Smooth muscle cell (in vitro differentiated cells): ENCODE results near the gene GREB1. TPM values are rescaled to one million over a fixed set of nuclear protein-coding genes. Genes with fewer than 3 reads are reported as not detected.

Source experiments
- DNase-seq: peaks from one replicate; lab custom pipeline; 2025; ENCODE audit not compliant: unreplicated experiment; lab: John Stamatoyannopoulos, UW
- H2AFZ ChIP-seq: fragments of 200-600 bp; sonication (generic); 2 replicates; pipeline ENCODE4 v1.6.0; 2016; ENCODE audit warnings: antibody characterized with exemption, low read depth, mild to moderate bottlenecking
- H3F3A ChIP-seq: fragments of 200-600 bp; sonication (generic); 2 replicates; pipeline ENCODE4 v1.6.0; 2017; ENCODE audit warnings: antibody characterized with exemption, low read depth
- H3K27ac ChIP-seq: fragments of 200-600 bp; sonication (generic); 2 replicates; pipeline ENCODE4 v1.5.1; 2016; ENCODE audit warnings: low read depth, mild to moderate bottlenecking
- H3K27me3 ChIP-seq: fragments of 200-600 bp; sonication (generic); 2 replicates; pipeline ENCODE4 v1.6.1; 2016; ENCODE audit warnings: low read depth, mild to moderate bottlenecking
- H3K36me3 ChIP-seq: fragments of 200-600 bp; sonication (generic); 2 replicates; pipeline ENCODE4 v1.5.1; 2016; ENCODE audit warnings: low read depth
- H3K4me1 ChIP-seq: fragments of 200-600 bp; sonication (generic); 2 replicates; pipeline ENCODE4 v1.5.1; 2016; ENCODE audit warnings: low read depth
- H3K4me2 ChIP-seq: fragments of 200-600 bp; sonication (generic); 2 replicates; pipeline ENCODE4 v1.6.0; 2016; ENCODE audit warnings: mild to moderate bottlenecking
- H3K4me3 ChIP-seq: fragments of 200-600 bp; sonication (generic); 2 replicates; pipeline ENCODE4 v1.5.1; 2016; ENCODE audit warnings: mild to moderate bottlenecking
- H3K79me2 ChIP-seq: fragments of 200-600 bp; sonication (generic); 2 replicates; pipeline ENCODE4 v1.6.0; 2016; ENCODE audit warnings: low read depth, mild to moderate bottlenecking
- H3K9ac ChIP-seq: fragments of 200-600 bp; sonication (generic); 2 replicates; pipeline ENCODE4 v1.6.0; 2016; ENCODE audit warnings: low read depth
- H3K9me3 ChIP-seq: fragments of 200-600 bp; sonication (generic); replicated peaks from 2 replicates; pipeline ENCODE4 v1.5.1; 2016; ENCODE audit warnings: low read depth
- H4K20me1 ChIP-seq: fragments of 200-600 bp; sonication (generic); 2 replicates; pipeline ENCODE4 v1.6.0; 2016; ENCODE audit warnings: low read depth
- CTCF ChIP-seq: fragments of 200-600 bp; sonication (generic); IDR thresholded peaks from 2 replicates; pipeline ENCODE4 v1.5.1; 2017; ENCODE audit warnings: borderline replicate concordance, mild to moderate bottlenecking, antibody characterized with exemption; ENCODE audit not compliant: insufficient read depth, poor library complexity, severe bottlenecking
- WGBS: methylation state at CpG from one replicate; pipeline ENCODE4 v1.1.7; 2016; ENCODE audit warnings: low lambda C conversion rate; 5-methylcytosine and 5-hydroxymethylcytosine counted together
- polyA plus RNA-seq: library from polyadenylated mRNA; unstranded; fragments of >200 nt; fragmentation: Nextera tagmentation; extraction: Ambion mirVana; gene quantifications from 2 replicates; pipeline ENCODE4 v1.2.1, GENCODE V29; 2016
- total RNA-seq: library from RNA; depleted of rRNA; stranded (reverse); fragments of >200 nt; gene quantifications from 2 replicates; pipeline ENCODE4 v1.2.3, GENCODE V29; 2014

GREB1 gene
- total and polyA plus RNA-seq, 2 experiments from 2014 or later, result 1.7 to 4.3 TPM

GRCh38 chr2:11559066-11559785 is 25.4 kb downstream of the GREB1 start:
- Histone ChIP-seq H3K27me3 (no peaks in the 10 kb centered on the region), H3K4me3 (no peak overlapping the region), H3K27ac (peak overlapping the region; percentile 66), H4K20me1 (no peaks in the 10 kb centered on the region), H3K9ac (peak overlapping the region; percentile 1), H2AFZ (peak overlapping the region; percentile 63), H3K4me1 (peaks cover 46% of the 10 kb centered on the region), H3K36me3 (no peaks in the 10 kb centered on the region), H3K4me2 (peak overlapping the region; percentile 56), H3F3A (peaks cover 3% of the 10 kb centered on the region), H3K9me3 (no peaks in the 10 kb centered on the region), H3K79me2 (no peaks in the 10 kb centered on the region)
- no peak for DNase-seq
- WGBS, result 39% methylated on average over 18 of the region's 18 CpGs
- TF ChIP-seq CTCF, result no peak

- Histone ChIP-seq H3K27me3 (no peaks in the 10 kb centered on the region), H3K9ac (no peak overlapping the region), H3K36me3 (no peaks in the 10 kb centered on the region), H3K79me2 (no peaks in the 10 kb centered on the region), H3K4me1 (peaks cover 41% of the 10 kb centered on the region), H2AFZ (no peak overlapping the region), H3K4me2 (peak overlapping the region; percentile 56), H3K4me3 (no peak overlapping the region), H3K27ac (no peak overlapping the region), H4K20me1 (no peaks in the 10 kb centered on the region), H3F3A (peaks cover 3% of the 10 kb centered on the region), H3K9me3 (no peaks in the 10 kb centered on the region)
- WGBS, result 87% methylated on average over 7 of the region's 7 CpGs
- DNase-seq, result no peak
- TF ChIP-seq CTCF, result no peak
These were observed 25.9 kb downstream of the GREB1 start for GRCh38 chr2:11559786-11560155.

GRCh38 chr2:11560806-11561205 is 27.0 kb downstream of the GREB1 start:
- Histone ChIP-seq H3K4me2 (no peak overlapping the region), H3K4me3 (no peak overlapping the region), H3K4me1 (peaks cover 36% of the 10 kb centered on the region), H3K9me3 (no peaks in the 10 kb centered on the region), H2AFZ (no peak overlapping the region), H3K9ac (no peak overlapping the region), H3K27me3 (no peaks in the 10 kb centered on the region), H3K36me3 (no peaks in the 10 kb centered on the region), H4K20me1 (no peaks in the 10 kb centered on the region), H3K79me2 (no peaks in the 10 kb centered on the region), H3F3A (no peaks in the 10 kb centered on the region), H3K27ac (no peak overlapping the region)
- TF ChIP-seq CTCF, result no peak
- DNase-seq, result no peak
- 98% methylated on average over 3 of the region's 3 CpGs for WGBS

GRCh38 chr2:11562011-11562410 is 28.2 kb downstream of the GREB1 start:
- H3K9ac ChIP-seq, result no peak overlapping the region
- DNase-seq, result no peak
- WGBS, result 60% methylated on average over 10 of the region's 10 CpGs
- H3K79me2 ChIP-seq, result no peaks in the 10 kb centered on the region
- no peaks in the 10 kb centered on the region for H4K20me1 ChIP-seq
- H3F3A ChIP-seq, result no peaks in the 10 kb centered on the region
- no peak for TF ChIP-seq CTCF
- no peak overlapping the region for H3K4me3 ChIP-seq
- no peaks in the 10 kb centered on the region for H3K27me3 ChIP-seq
- H3K9me3 ChIP-seq, result no peaks in the 10 kb centered on the region
- H3K4me2 ChIP-seq, result no peak overlapping the region
- peaks cover 26% of the 10 kb centered on the region for H3K4me1 ChIP-seq
- H3K36me3 ChIP-seq, result no peaks in the 10 kb centered on the region
- no peak overlapping the region for H2AFZ ChIP-seq
- no peak overlapping the region for H3K27ac ChIP-seq
